Measurements from ENCODE around the gene NABP1. TPM values are rescaled to one million over a fixed set of nuclear protein-coding genes. Genes with fewer than 3 reads are reported as not detected.
"Not testable (repeated sequence)": the region's sequence is repeated elsewhere in the genome, so short reads cannot be mapped to it uniquely, and the experiment has no call there.

NABP1 gene
- total and polyA plus RNA-seq, 10 of the 15 experiments (the other 5 are each of a cell fraction or from before 2014, with no cell fraction given): 22.9 to 65.7 (median 39.9) TPM

DNA sequence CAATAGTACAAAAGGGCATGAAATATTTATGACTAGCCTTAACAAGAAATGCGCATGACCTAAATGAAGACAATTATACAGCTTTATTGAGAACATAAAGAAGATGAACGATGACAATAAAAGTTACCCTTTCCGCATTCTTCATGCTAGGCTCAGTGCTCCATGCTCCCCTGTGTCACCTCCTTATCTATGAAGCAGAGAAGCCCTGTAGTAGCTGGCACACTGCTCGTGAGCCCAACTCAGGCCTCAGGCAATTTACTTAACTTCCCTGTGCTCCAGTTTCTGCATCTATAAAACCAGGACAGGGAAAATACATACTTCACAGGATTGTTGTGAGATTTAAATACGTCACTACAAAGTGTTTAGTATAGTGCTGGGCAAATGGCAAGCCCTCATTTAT, 34.5 kb upstream of the NABP1 start:
- H3K4me2 ChIP-seq (ENCODE audit: control insufficient read depth, insufficient read depth): no peak overlapping the region
- ChIA-PET RAD21 (ENCODE audit: unreplicated experiment) (interaction anchor here (1.1 to 1.2 kb wide), 2 partner anchors 33 to 35 kb away, joined by 3 read pairs; partner anchors contain the start of gene NABP1), SMC1A (ENCODE audit: uncharacterized antibody, unreplicated experiment) (interaction anchor here (1.1 to 1.6 kb wide), 3 partner anchors 34 to 78 kb away, joined by 3 to 5 read pairs (median 3); no protein-coding TSS in a partner anchor), CTCF (no interaction called here), POLR2A (no interaction called here)
- no peaks in the 10 kb centered on the region for H3K36me3 ChIP-seq (ENCODE audit: control insufficient read depth in 2 of 2, insufficient read depth in 2 of 2, low read length in 1 of 2)
- in situ Hi-C loops (cut with MboI): no loop called here
- no peak overlapping the region for H3K4me3 ChIP-seq
- H3K79me2 ChIP-seq (ENCODE audit: control insufficient read depth, insufficient read depth, low read length): no peaks in the 10 kb centered on the region
- DNase-seq (ENCODE audit: low read depth, low spot score) (no peak), FAIRE-seq (no peak), ATAC-seq (no peak)
- H3K27me3 ChIP-seq (replicated peaks in 1 of 2; ENCODE audit: control insufficient read depth in 2 of 2, insufficient read depth in 2 of 2, low read length in 1 of 2): no peaks in the 10 kb centered on the region
- H3K9me3 ChIP-seq (replicated peaks; ENCODE audit: control insufficient read depth, insufficient read depth, low read length): no peaks in the 10 kb centered on the region
- no peaks in the 10 kb centered on the region for H4K20me1 ChIP-seq (ENCODE audit: control insufficient read depth, insufficient read depth)
- no TSS peak for BruUV-seq (replicated peaks)
- no peak overlapping the region for H3K27ac ChIP-seq (ENCODE audit: control insufficient read depth, insufficient read depth)
- 90% methylated on average over 5 of the region's 5 CpGs for WGBS (ENCODE audit: insufficient coverage, insufficient replicate concordance, low lambda C conversion rate, missing lambda C conversion rate)
- H3K4me1 ChIP-seq (ENCODE audit: control insufficient read depth, insufficient read depth, low read length): peaks cover 6% of the 10 kb centered on the region
- TF ChIP-seq SREBF2 (IDR thresholded peaks at IDR 0.05; ENCODE audit: low read length): no peak
- no peak for TF ChIP-seq YY1 (IDR thresholded peaks at IDR 0.05; ENCODE audit: low read depth, low read length)
- TF ChIP-seq SMC3 (IDR thresholded peaks at IDR 0.05; ENCODE audit: borderline replicate concordance, low read length): no peak
- TF ChIP-seq NFYB (IDR thresholded peaks at IDR 0.05; ENCODE audit: insufficient read depth, low read depth, low read length): no peak
- TF ChIP-seq TCF12 (IDR thresholded peaks at IDR 0.05; ENCODE audit: low read depth, low read length): no peak
- intact Hi-C loops (cut with micrococcal nuclease; ENCODE audit: unreplicated experiment): no loop called here
- H2AFZ ChIP-seq (ENCODE audit: control insufficient read depth, low read depth, low read length): no peak overlapping the region
- H3K9ac ChIP-seq (ENCODE audit: control insufficient read depth, insufficient read depth, low read length): no peak overlapping the region

DNA sequence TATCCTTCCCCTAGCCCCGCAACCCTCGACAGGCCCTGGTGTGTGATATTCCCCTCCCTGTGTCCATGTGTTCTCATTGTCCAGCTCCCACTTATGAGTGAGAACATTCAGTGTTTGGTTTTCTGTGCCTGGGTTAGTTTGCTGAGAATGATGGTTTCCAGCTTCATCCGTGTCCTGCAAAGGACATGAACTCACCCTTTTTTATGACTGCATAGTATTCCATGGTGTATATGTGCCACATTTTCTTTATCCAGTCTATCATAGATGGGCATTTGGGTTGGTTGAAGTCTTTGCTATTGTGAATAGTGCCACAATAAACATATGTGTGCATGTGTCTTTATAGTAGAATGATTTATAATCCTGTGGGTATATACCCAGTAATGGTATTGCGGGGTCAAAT, 33.3 kb upstream of the NABP1 start:
- intact Hi-C loops (cut with micrococcal nuclease; ENCODE audit: unreplicated experiment); ATAC-seq; H3K79me2 ChIP-seq (ENCODE audit: control insufficient read depth, insufficient read depth, low read length); H3K27ac ChIP-seq (ENCODE audit: control insufficient read depth, insufficient read depth); H3K9me3 ChIP-seq (replicated peaks; ENCODE audit: control insufficient read depth, insufficient read depth, low read length); FAIRE-seq; H3K4me3 ChIP-seq; BruUV-seq (replicated peaks); H3K9ac ChIP-seq (ENCODE audit: control insufficient read depth, insufficient read depth, low read length); in situ Hi-C loops (cut with MboI); RAD21 ChIA-PET (ENCODE audit: unreplicated experiment); POLR2A ChIA-PET; DNase-seq (ENCODE audit: low read depth, low spot score); H2AFZ ChIP-seq (ENCODE audit: control insufficient read depth, low read depth, low read length); H3K4me2 ChIP-seq (ENCODE audit: control insufficient read depth, insufficient read depth); H4K20me1 ChIP-seq (ENCODE audit: control insufficient read depth, insufficient read depth); H3K36me3 ChIP-seq (ENCODE audit: control insufficient read depth in 2 of 2, insufficient read depth in 2 of 2, low read length in 1 of 2); H3K4me1 ChIP-seq (ENCODE audit: control insufficient read depth, insufficient read depth, low read length); H3K27me3 ChIP-seq (replicated peaks in 1 of 2; ENCODE audit: control insufficient read depth in 2 of 2, insufficient read depth in 2 of 2, low read length in 1 of 2): not testable (repeated sequence)
- 91% methylated on average over 4 of the region's 4 CpGs for WGBS (ENCODE audit: insufficient coverage, insufficient replicate concordance, low lambda C conversion rate, missing lambda C conversion rate)
- CTCF ChIA-PET: interaction anchor here (1.1 kb wide), 1 partner anchor 24 kb away, joined by 3 read pairs; no protein-coding TSS in a partner anchor
- SMC1A ChIA-PET (ENCODE audit: uncharacterized antibody, unreplicated experiment): interaction anchor here (0.9 to 1.3 kb wide), 3 partner anchors 17 to 32 kb away, joined by 3 to 5 read pairs (median 3); no protein-coding TSS in a partner anchor
